Panc1 (cell line): ENCODE results near the gene COTL1. TPM values are rescaled to one million over a fixed set of nuclear protein-coding genes. Genes with fewer than 3 reads are reported as not detected.

Experiments
- ATAC-seq: fragments of 200-7000 bp; cut with Tn5 transposase; 2 replicates; pipeline ENCODE4 v1.9.1; 2020; ENCODE audit warnings: mild to moderate bottlenecking, moderate library complexity
- BruUV-seq: library from RNA; stranded (reverse); fragments of 400-500 nt; replicated peaks from 2 replicates; lab custom pipeline; 2021; lab: Mats Ljungman, UMichigan
- CTCF ChIA-PET: fragments of 300-600 bp; sonication (Branson Sonifier 250); formaldehyde crosslinking; loops from one replicate; lab custom pipeline; 2022; ENCODE audit warnings: antibody characterized with exemption; lab: Charles Lee
- POLR2A ChIA-PET: fragments of 300-600 bp; sonication (Branson Sonifier 250); formaldehyde crosslinking; loops from one replicate; lab custom pipeline; 2022; ENCODE audit warnings: antibody characterized with exemption; lab: Charles Lee
- DNase-seq: peaks from one replicate; pipeline ENCODE4 v3.0.0-alpha.2; 2010; ENCODE audit warnings: low read depth, low spot score
- H3K27ac ChIP-seq: 2 replicates; pipeline ENCODE4 v1.5.1; 2011; ENCODE audit warnings: mild to moderate bottlenecking, low read length, inconsistent platforms
- H3K27me3 ChIP-seq: fragments of 200-500 bp; sonication (Bioruptor generic); 2 replicates; pipeline ENCODE4 v1.6.0; 2014; ENCODE audit warnings: low read length, inconsistent platforms; ENCODE audit not compliant: control insufficient read depth, insufficient read depth
- H3K36me3 ChIP-seq: fragments of 200-500 bp; sonication (Bioruptor generic); 2 replicates; pipeline ENCODE4 v1.5.1; 2014; ENCODE audit warnings: inconsistent platforms, mild to moderate bottlenecking, low read length, moderate library complexity; ENCODE audit not compliant: control insufficient read depth, insufficient read depth
- H3K4me1 ChIP-seq: 2 replicates; pipeline ENCODE4 v1.5.1; 2011; ENCODE audit warnings: inconsistent platforms, mild to moderate bottlenecking, low read length, moderate library complexity; ENCODE audit not compliant: control insufficient read depth, insufficient read depth
- H3K4me3 ChIP-seq, 2 experiments: 2 replicates each; pipeline ENCODE4 v1.5.1; 2011 to 2012; ENCODE audit warnings: low read depth in 2 of 2, low read length in 2 of 2, mild to moderate bottlenecking in 2 of 2, inconsistent platforms in 1 of 2, moderate library complexity in 1 of 2
- H3K9me3 ChIP-seq: fragments of 200-500 bp; sonication (Bioruptor generic); 2 replicates; pipeline ENCODE4 v1.5.1; 2014; ENCODE audit warnings: low read depth, mild to moderate bottlenecking, inconsistent platforms, low read length, moderate library complexity; ENCODE audit not compliant: control insufficient read depth, insufficient read depth
- CTCF ChIP-seq: fragments of 450-650 bp; IDR thresholded peaks from 2 replicates; pipeline ENCODE4 v1.5.1; 2017; ENCODE audit warnings: mild to moderate bottlenecking
- POLR2AphosphoS5 ChIP-seq: IDR thresholded peaks from 2 replicates; pipeline ENCODE4 v1.6.1; 2012; ENCODE audit warnings: mild to moderate bottlenecking, low read depth, low read length, moderate library complexity
- SIN3A ChIP-seq: IDR thresholded peaks from 2 replicates; pipeline ENCODE4 v1.6.1; 2012; ENCODE audit warnings: low read depth, mild to moderate bottlenecking, low read length, moderate library complexity, borderline replicate concordance; ENCODE audit not compliant: insufficient read depth
- TCF7L2 ChIP-seq: IDR thresholded peaks from 2 replicates; pipeline ENCODE4 v1.6.1; 2011; ENCODE audit warnings: mild to moderate bottlenecking, low read depth, low read length, inconsistent platforms
- in situ Hi-C: cut with HindIII; loops from 2 replicates; pipeline ENCODE4 v1.10.0; 2016; ENCODE audit warnings: low sequenced_read_pairs, low pct_unique_long_range_greater_than_20kb
- intact Hi-C: fragments of 100-400 bp; cut with micrococcal nuclease; formaldehyde crosslinking; loops from one replicate; pipeline ENCODE4 v1.10.0; 2022; ENCODE audit not compliant: unreplicated experiment
- total RNA-seq: library from RNA; stranded (reverse); gene quantifications from one replicate; pipeline ENCODE4 v1.2.1, GENCODE V29; 2021; ENCODE audit not compliant: unreplicated experiment
- TF ChIP-seq, protein P1 (sequence below), 2 experiments: IDR thresholded peaks; 2 replicates each; pipeline ENCODE4 v1.6.1; 2011 to 2012; ENCODE audit warnings: low read depth in 2 of 2, control low read depth in 1 of 2, low read length in 1 of 2, mild to moderate bottlenecking in 1 of 2, moderate library complexity in 1 of 2; ENCODE audit not compliant: insufficient read depth in 1 of 2

The COTL1 gene
- total RNA-seq, 1 experiment from 2014 or later: 302 TPM

DNA sequence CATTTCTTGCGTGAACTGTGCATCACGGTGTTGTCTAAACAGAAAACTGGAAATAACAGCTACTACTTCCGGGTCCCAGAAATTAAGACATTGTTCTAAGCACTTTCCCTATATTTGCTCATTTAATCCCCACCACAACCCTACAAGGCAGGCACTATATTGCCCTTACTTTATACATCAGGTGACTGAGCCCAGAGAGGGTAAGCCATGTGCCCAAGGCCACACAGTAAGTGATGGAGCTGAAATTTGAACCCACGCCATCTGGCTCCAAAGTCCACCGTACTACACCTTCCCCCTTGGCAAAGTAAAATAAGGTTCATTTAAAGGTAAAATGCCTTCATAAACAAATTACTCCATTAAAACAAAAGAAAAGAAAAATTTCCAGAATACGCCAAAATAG lies 33.2 kb downstream of the COTL1 start:
- H3K4me3 ChIP-seq: no peak overlapping the region
- no TSS peak for BruUV-seq
- DNase-seq (no peak), ATAC-seq (no peak)
- intact Hi-C loops: no loop called here
- ChIA-PET CTCF (no interaction called here), POLR2A (interaction anchor here (0.6 kb wide), 1 partner anchor 50 kb away, joined by 6 read pairs; no protein-coding TSS in a partner anchor)
- H3K27ac ChIP-seq: no peak overlapping the region
- TF ChIP-seq SIN3A: no peak
- no peak for TF ChIP-seq POLR2AphosphoS5
- TF ChIP-seq, protein P1, sequence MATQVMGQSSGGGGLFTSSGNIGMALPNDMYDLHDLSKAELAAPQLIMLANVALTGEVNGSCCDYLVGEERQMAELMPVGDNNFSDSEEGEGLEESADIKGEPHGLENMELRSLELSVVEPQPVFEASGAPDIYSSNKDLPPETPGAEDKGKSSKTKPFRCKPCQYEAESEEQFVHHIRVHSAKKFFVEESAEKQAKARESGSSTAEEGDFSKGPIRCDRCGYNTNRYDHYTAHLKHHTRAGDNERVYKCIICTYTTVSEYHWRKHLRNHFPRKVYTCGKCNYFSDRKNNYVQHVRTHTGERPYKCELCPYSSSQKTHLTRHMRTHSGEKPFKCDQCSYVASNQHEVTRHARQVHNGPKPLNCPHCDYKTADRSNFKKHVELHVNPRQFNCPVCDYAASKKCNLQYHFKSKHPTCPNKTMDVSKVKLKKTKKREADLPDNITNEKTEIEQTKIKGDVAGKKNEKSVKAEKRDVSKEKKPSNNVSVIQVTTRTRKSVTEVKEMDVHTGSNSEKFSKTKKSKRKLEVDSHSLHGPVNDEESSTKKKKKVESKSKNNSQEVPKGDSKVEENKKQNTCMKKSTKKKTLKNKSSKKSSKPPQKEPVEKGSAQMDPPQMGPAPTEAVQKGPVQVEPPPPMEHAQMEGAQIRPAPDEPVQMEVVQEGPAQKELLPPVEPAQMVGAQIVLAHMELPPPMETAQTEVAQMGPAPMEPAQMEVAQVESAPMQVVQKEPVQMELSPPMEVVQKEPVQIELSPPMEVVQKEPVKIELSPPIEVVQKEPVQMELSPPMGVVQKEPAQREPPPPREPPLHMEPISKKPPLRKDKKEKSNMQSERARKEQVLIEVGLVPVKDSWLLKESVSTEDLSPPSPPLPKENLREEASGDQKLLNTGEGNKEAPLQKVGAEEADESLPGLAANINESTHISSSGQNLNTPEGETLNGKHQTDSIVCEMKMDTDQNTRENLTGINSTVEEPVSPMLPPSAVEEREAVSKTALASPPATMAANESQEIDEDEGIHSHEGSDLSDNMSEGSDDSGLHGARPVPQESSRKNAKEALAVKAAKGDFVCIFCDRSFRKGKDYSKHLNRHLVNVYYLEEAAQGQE (IDR thresholded peaks at IDR 0.05; ENCODE audit: insufficient read depth in 1 of 2, low read depth in 2 of 2, low read length in 1 of 2): no peak
- no peak for TF ChIP-seq CTCF
- no peak for TF ChIP-seq TCF7L2
- H3K4me1 ChIP-seq: peaks cover 4% of the 10 kb centered on the region; the same call in 1 of the 2 replicates
- in situ Hi-C loops: no loop called here
- no peaks in the 10 kb centered on the region for H3K36me3 ChIP-seq
- H3K9me3 ChIP-seq: no peaks in the 10 kb centered on the region
- H3K27me3 ChIP-seq: no peaks in the 10 kb centered on the region

DNA sequence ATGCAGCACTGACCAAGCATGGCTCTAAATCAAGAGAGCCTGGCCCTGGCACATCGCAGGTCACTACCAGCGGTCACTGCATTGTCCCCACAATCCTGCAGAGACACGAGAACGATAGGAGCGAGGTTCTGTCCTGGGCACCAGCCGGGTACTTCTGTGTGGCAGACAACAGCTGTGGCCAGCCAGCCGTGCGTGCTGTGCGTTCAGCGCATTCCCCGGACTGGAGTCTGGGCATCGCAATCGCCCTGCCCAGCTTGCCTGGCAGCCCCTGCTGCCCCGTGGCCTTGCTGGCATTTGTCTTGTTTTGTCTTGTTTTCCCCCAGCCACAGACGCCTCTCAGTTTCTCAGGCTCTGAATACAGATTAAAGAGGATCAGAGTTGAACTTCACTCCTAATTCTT lies 33.9 kb downstream of the COTL1 start:
- DNase-seq (no peak), ATAC-seq (no peak)
- intact Hi-C loops (no loop called here), in situ Hi-C loops (no loop called here)
- Histone ChIP-seq H3K27me3 (no peaks in the 10 kb centered on the region), H3K36me3 (no peaks in the 10 kb centered on the region), H3K27ac (no peak overlapping the region), H3K9me3 (no peaks in the 10 kb centered on the region), H3K4me3 (no peak overlapping the region), H3K4me1 (peaks cover 4% of the 10 kb centered on the region; the same call in 1 of the 2 replicates)
- ChIA-PET CTCF (no interaction called here), POLR2A (no interaction called here)
- TF ChIP-seq, protein P1 (IDR thresholded peaks at IDR 0.05; ENCODE audit: insufficient read depth in 1 of 2, low read depth in 2 of 2, low read length in 1 of 2): no peak
- no peak for TF ChIP-seq CTCF
- TF ChIP-seq SIN3A: no peak
- no peak for TF ChIP-seq TCF7L2
- TF ChIP-seq POLR2AphosphoS5: no peak
- no TSS peak for BruUV-seq
